Dermis microvascular lymphatic vessel endothelial cell (primary cell): ENCODE data around the gene CDKL5. TPM values are rescaled to one million over a fixed set of nuclear protein-coding genes. Genes with fewer than 3 reads are reported as not detected.
"Not testable (repeated sequence)": the region's sequence is repeated elsewhere in the genome, so short reads cannot be mapped to it uniquely, and the experiment has no call there.

ENCODE experiments used
- DNase-seq, 2 donors: peaks; one replicate each; pipeline versions ENCODE4 v3.0.0 to v3.0.0-alpha.2; 2010; ENCODE audit warnings: low read depth in 2 of 2
- total RNA-seq: library from RNA; depleted of rRNA; stranded (reverse); fragments of >200 nt; gene quantifications from 2 replicates; pipeline ENCODE4 v1.2.1, GENCODE V29; 2014

CDKL5 gene
- 3.1 and 5.1 TPM in 2 replicates for total RNA-seq

DNA sequence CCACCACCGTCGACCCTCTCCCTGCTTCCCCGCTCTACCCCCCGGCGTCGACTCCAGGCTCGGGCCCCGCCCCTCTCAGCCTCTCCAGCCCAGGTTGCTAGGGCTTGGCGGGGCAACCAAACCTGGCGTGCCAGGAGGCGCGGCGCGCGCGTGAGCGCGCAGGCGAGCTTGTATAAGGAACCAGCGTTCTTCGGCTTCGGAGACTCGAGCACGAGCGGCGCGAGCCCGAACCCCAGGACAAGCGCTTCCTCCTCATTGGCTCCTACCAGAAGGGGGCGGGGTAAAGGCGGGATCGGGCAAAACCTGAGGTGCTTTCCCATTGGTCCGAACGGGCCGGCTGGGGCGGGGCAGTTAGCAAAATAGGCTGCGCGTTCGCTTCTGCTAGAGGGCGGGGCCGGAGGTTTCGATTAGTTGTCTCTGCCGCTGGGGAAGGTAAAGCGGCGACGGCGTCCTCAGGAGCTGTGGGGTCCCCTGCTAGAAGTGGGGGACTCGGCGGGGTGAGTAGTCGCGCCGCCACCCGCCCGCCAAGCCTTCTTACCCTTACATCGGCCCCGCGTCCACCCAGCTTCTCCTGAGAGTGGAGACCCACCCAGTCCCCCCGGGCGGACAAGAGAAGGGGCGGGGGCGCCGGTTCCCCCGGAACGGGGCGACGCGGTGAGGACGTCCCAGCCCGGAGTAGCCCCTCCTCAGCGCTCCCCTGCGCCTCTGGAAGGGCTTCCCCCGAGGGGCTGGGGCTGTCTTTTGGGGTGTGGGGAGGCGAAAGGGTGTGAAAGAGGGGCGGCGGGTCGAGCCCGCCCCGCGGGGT, at the start of gene CDKL5:
Gene CDKL5, plus strand, starts transcription at position 410 of the 805 bp plus-strand sequence. CDS start 81,489 bp downstream, outside the sequence.
- peak; percentile 88 to 96 for DNase-seq

- peak; percentile 32 to 48 for DNase-seq
Observed at GRCh38 chrX:18377796-18378195, 47.6 kb upstream of the CDKL5 start.

DNA sequence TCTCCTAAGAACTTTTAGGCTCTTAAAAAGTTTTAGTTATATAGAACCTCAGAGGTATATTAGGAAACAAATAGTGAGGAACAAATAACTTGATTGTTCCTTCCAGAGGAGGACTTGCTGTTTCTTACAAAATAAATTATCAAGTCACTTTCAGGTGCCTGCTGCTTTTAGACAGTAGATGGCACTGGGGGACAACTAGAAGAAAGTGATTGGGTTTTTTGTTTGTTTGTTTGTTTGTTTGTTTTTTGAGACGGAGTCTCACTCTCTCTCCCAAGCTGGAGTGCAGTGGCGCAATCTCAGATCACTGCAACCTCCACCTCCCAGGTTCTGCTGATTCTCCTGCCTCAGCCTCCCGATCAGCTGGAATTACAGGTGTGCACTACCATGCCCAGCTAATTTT, 35.4 kb upstream of the CDKL5 start:
- no peak for DNase-seq

DNA sequence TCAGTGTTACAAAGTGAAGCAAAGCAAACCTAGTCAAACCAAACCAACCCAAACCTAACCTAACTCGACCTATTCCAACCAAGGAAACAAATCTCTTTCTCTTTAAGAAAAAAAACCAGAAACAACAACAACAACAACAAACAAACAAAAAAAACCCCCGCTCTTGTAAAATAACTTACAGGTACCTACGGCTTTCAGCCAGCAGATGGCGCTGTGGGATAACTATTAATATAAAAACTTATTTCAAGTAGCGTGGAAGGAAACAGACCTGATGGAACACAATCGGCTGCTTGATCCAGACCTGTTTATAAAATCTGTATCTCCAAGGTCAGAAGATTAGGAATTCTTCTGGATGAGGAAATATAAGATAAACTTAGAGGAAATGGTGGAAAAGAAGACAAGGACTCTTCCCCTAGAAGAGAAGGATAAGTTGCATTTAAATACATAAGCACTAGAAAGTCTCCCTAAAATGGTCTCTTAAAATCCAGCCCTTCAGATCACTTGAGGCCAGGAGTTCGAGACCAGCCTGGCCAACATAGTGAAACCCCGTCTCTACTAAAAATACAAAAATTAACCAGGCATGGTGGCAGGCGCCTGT, 34.4 kb upstream of the CDKL5 start:
- DNase-seq: peak; percentile 45 to 54

DNA sequence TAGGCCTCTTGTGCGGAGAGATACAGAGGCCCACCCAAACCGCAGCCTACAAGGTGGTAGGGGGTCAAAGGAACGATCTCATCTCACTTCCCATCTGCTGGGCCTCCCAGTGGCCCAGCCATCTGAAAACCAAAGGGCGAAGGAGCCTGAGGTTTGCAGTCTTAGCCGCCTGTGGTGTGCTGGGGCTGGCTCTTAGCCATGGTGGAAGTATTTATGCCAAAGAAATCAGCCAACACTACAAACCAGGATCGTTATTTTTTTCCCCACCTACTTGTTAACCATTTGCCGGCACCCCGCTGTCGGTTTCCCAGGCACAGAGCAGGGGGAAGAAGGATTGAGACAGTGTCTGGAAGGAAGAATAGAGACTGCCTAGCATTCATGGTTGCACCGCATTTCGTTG, 30.9 kb upstream of the CDKL5 start:
- no peak for DNase-seq

DNA sequence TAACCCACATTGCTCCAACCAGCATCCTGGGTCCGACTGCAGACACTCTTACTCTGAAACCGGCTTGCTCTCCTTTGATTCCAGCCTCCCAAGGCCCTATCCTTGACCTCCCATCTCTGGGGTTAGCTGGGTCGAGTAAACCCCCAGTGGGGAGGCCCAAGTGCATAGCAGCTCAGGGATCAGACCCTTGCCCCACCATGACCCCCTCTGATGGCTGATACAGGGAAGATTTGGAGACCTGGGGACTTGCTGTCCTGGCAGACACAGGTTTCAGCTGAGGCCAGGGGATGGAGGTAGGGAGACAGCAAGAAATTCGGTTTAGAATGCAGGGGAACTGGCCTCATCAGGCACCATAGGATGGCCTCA, 23.6 kb upstream of the CDKL5 start:
- DNase-seq: no peak

- DNase-seq: peak in 1 of 2 donors; percentile 11
Observed at GRCh38 chrX:18406531-18407266, 18.7 kb upstream of the CDKL5 start.

GRCh38 chrX:18410038-18410437, 15.4 kb upstream of the CDKL5 start:
- DNase-seq: peak; percentile 43 to 55

DNA sequence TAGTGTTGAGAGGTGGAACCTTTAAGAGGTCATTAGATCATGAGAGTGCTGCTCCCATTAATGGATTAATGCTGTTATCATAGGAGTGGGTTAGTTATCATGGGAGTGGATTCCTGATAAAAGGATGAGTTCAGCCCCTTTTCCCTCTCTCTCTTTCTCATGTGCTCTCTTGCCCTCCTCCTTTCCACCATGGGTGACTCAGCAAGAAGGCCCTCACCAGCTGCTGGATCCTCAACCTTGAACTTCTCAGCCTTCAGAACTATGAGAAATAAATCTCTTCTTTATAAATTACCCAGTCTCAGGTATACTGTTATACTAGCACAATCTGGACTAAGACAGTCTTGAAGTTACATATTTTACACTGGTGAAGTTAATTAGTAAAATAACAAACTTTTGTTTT, 10.0 kb upstream of the CDKL5 start:
- DNase-seq: no peak

DNA sequence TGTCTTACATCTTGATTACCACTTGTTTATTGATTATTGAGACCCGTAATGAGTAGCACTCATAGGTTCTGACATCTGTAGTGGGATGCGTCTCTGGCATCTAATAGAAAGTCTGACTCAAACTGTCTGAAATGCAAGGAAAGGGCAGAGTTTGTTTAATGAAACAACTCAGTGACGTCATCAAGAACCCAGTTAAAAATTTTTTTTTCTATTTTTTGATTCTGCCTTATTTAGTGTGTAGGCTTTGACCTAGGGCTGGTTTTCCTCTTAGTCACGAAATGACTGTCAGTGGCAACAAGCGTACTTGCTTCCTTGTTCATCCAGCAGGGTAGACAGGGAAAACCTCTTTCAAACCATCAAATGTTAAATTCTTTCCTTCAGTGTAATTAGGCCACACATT, 3.1 kb upstream of the CDKL5 start:
- DNase-seq: peak in 1 of 2 donors; percentile 7

DNA sequence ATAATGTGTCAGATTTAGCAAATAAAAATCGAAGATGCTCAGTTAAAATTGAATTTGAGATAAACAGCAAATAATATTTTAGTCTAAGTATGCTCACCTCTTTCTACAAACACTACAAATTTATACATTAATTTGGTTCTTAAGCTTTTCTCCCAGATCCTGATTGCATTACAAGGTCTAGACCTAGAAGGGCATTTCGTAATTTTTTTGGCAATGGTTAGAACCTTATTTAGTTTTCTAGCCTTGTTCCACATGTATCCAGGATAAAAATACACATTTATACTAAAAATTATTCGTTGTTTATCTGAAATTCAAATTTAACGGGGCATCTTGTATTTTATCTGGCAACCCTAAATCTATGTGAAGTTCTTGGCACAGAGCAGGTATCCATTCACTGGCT, 2.5 kb upstream of the CDKL5 start:
- no peak for DNase-seq

DNA sequence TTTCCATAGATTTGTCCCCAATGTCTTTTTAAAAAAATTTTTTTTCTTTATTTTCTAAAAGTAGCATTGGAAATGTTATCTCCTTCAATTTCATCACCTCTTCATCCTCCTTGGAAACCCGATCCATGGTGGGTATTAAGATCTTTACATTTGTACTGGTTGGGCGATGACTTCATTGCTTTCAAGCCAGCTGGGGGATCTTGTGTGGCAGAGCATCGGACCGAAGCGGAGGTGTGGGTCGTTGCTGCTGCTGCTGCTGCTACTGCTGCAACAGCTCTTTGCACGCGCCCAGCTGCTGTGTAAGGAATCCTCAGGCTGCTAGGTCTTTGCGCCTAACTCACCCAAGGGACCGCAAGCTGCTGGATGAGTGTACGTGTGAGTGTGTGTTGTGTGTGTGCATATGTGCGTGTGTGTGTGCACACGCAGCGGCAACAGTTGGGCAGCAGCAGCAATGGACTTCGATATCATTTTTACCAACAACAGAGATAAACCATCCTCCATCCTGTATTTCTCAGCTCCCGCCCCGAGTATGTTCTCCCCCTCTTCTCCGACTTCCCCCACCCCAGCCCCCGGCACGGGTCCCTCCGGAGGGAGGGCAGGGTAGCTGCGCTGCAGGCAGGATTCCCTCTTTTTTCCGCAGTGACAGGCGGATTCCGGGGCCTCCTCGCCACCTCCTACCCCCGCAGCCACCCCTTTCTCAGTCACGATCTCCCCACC, 768 bp upstream of the CDKL5 start:
- peak in 1 of 2 donors; percentile 29 for DNase-seq

GRCh38 chrX:18426004-18426320, 554 bp downstream of the CDKL5 start:
- DNase-seq: no peak

GRCh38 chrX:18428006-18428405, 2.6 kb downstream of the CDKL5 start:
- DNase-seq: no peak

- DNase-seq: not testable (repeated sequence)
Observed at GRCh38 chrX:18433288-18433687, 7.9 kb downstream of the CDKL5 start.

DNA sequence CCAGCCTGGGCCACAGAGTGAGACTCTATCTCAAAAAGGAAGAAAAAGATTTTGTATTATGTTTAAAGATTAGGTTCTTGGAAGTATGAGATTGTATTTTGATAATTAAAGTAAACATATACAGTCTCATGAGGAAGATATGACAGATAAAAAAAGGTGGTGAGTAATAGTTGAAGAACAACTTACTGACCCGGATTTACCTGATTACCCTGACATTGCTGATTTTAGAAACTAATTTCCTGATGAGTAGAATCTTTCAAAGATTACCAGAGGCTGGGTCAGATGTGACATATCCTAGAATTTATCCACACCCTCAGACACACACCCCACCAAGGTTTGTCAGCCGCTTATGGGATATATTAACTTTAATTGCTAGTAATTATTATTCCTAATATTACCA, 9.5 kb downstream of the CDKL5 start:
- DNase-seq: no peak

DNA sequence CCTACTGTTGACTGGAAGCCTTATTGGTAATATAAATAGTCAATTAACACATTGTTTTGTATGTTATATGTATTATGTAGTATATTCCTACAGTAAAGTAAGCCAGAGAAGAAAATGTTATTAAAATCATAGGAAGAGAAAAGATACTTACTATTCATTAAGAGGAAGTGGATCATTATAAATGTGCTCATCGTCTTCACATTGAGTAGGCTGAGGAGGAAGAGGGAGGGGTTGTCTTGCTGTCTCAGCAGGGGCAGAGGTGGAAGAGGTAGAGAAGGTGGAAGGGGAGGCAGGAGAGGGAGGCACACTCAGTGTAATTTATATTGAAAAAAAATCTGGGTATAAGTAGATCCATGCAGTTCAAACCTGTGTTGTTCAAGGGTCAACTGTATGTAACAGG, 10.6 kb downstream of the CDKL5 start:
- DNase-seq: no peak

GRCh38 chrX:18440835-18441234, 15.4 kb downstream of the CDKL5 start:
- no peak for DNase-seq

- DNase-seq: no peak
Observed at GRCh38 chrX:18441780-18442367, 16.5 kb downstream of the CDKL5 start.

DNA sequence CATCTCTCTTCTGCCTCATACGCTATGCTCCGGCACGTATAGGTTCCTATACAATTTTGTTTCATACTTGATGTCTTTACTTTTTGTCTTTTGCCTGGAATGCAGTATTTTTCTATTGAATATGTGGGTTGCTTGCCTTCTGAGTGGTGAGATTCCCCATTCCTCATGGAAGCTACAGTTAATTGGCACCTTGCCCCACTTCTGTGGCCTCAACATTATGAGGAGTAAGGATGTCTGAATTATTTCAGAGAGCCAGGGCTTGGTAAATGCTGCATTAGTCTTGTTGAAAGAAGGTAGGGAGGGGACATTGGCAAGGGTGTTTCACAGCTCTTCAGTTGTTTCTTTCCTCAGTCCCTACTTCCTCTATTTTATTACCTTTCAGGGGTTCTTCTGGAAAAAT, 23.0 kb downstream of the CDKL5 start:
- no peak for DNase-seq

DNA sequence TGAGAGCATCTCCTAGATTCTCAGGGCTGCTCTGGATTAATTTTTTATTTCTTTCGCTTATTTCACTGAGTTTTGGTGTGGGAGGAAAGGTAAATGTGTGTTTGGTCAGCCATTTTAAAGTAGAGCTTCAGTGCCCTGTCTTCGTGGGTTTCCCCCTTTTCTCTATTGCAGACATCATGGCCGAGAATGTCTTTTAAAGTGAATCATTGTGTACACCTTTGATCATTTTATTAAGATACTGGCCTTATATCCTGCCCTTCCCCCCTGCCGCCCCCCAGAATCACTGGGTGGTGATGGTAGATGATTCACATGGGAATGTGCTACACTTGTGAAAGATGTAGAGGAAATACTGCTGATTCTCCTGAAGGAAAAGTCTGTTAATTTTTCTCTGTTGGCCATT, 23.8 kb downstream of the CDKL5 start:
- DNase-seq: no peak

DNA sequence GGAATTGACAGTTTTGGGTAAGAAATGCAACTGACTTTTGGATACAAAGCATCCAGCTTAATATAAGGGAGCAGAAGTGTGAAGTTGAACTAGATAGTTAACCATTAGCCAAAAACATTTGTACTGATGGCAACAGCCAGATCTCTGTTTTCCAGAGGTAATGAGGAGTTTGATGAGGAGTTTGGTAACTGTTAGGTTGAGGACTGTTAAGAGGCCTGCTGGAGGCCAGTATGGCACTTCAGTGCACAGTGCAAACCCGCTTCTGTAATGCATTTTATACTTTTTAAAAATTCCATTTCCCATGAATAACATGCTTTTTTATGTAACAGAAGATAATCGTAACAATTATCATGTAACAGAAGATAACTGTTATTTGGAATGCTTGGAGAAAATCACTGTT, 30.0 kb downstream of the CDKL5 start:
- no peak for DNase-seq
